Forelimb muscle (tissue), 1 donor: ENCODE data around the gene CACNG3. TPM values are rescaled to one million over a fixed set of nuclear protein-coding genes. Genes with fewer than 3 reads are reported as not detected.
"Not testable (repeated sequence)": the region's sequence is repeated elsewhere in the genome, so short reads cannot be mapped to it uniquely, and the experiment has no call there.

Experiments used
- DNase-seq: peaks from one replicate; pipeline ENCODE4 v3.0.0-alpha.2; 2013; ENCODE audit warnings: low read depth
- polyA plus RNA-seq: library from polyadenylated mRNA; unstranded; fragments of 120-200 nt; gene quantifications from one replicate; pipeline ENCODE4 v1.2.1, GENCODE V29; 2013; ENCODE audit not compliant: insufficient read length

The CACNG3 gene
- polyA plus RNA-seq, 1 donor = not detected

DNA sequence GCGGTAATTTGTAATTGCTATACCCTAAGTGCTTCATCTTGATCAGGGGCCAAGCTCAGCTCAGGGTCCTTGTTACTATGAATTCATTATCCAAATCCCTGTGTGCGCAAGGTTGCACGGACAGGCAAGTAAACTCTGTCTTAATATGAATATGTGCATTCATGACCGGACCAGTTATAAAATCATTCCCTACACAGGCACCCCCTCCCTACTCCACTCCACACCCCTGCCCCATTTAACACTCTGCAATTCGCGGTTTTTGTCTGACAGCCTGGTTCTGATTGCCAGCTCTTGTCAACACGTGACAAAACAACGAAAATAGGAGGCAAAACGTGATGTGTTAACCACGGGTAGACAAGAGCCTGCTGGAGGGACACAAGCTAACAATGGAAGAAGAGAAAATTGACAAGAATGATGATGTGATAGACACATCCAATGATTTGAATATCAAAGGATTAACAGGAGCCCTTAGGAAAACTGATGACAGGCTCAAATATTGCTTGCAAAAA lies 76.5 kb downstream of the CACNG3 start:
- no peak for DNase-seq

DNA sequence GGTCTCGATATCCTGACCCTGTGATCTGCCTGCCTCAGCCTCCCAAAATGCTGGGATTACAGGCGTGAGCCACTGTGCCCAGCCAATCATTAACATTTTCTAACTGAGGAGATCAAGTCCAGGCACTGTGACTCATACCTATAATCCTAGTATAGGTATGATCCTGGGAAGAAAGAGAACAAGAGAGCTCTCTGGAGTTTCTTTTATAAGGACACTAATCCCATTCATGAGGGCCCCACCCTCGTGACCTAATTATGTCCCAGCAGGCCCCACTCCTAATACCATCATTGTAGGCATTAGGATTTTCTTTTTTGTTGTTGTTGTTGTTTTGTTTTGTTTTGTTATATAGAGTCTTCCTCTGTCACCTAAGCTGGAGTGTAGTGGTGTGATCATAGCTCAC lies 80.4 kb downstream of the CACNG3 start:
- no peak for DNase-seq

- no peak for DNase-seq
Measured at GRCh38 chr16:24337013-24337412, 80.9 kb downstream of the CACNG3 start.

- DNase-seq = not testable (repeated sequence)
Measured at GRCh38 chr16:24343829-24344228, 87.7 kb downstream of the CACNG3 start.

DNA sequence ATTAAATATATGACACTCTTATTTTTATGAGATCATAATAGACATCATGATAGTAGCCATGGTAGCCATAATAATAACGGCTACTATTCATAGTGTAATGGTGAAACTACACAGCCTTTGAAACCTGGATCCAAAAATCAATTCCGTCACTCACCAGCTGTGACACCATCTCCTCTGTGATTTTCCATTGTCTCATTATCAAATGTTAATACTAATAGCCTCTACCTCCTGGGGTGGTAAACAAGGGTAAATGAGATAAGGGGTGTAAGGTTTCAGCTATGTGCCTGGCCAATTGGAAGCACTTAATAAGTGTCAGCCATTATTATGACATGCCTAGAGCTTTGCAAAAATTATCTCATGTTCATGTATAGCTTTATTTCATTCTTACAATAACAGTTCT lies 88.6 kb downstream of the CACNG3 start:
- no peak for DNase-seq

DNA sequence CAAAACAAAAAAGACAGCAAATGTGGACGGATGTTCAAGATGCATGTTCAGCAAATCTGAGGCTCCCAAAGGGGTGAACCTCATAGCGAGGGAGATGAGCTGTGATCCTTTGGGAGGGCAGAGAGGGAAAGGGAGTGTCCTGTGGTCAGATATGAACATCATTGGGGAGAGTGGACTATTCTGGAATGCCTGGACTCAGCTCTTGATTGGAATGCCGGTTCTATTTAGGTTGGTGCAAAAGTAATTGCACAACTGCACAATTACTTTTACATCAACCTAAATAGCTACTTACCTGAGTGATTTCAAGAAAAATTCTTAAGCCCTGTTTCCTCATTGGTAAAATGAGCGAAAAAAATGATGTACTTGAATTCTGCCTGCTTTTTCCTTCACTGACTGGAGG lies 89.6 kb downstream of the CACNG3 start:
- no peak for DNase-seq

GRCh38 chr16:24346734-24347133 lies 90.6 kb downstream of the CACNG3 start:
- DNase-seq = no peak

DNA sequence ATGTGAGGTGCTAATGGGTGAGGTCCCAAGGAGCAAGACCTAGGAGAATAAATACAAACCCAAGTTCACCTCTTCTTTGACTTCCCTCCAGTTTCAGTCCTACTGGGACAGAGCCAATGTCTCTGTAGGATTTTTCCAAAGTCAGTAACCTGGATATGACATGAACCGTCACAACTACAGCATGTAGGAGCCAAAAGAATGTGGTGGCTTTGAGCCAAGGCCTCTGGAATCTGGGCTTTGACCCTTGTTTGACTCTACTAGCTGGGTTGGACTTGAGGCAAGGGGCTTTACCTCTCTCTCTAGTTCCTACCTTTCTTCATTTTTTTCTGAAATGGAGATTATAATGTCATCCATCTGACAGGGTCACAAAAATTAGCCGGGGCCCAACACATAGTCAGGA lies 91.4 kb downstream of the CACNG3 start:
- DNase-seq = no peak

DNA sequence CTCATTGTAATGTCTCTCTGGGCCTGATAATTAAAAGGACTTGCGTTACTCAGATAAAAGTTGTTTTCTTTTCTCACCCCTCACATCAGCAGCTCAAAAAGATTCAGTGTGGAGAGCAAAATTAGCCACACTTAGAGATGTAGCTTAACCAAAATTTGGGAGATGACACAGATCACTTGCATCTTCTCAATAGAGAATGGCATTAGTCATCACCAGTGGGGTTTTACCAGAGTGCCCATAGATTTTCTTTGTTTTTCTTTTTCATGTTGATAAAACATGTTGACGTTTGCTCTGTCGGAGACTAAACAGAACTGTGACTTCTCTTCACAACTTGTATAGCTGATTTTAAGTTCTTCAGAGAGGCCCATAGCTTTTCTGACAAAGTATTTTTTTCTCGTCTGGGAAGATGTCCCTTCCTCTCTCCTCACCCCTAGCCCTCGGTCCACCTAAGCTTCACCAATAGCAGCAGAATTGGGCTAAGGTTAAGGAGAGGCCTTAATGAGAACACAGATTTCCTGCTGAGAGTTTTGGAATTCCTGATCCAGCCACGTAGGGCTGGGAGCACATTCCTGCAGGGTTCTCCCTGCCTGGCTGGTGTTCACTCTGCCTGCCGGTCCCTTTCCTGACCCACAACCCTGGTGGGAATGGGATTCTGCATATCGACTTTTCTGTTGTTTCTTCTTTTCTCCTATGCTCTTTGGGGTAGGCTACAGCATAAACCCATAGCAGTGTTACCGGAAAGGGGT lies 92.6 kb downstream of the CACNG3 start:
- DNase-seq = no peak

- no peak for DNase-seq
Measured at GRCh38 chr16:24349320-24349719, 93.2 kb downstream of the CACNG3 start.

- no peak for DNase-seq
Measured at GRCh38 chr16:24352746-24353145, 96.6 kb downstream of the CACNG3 start.

GRCh38 chr16:24353622-24354021 lies 97.5 kb downstream of the CACNG3 start:
- DNase-seq = no peak

DNA sequence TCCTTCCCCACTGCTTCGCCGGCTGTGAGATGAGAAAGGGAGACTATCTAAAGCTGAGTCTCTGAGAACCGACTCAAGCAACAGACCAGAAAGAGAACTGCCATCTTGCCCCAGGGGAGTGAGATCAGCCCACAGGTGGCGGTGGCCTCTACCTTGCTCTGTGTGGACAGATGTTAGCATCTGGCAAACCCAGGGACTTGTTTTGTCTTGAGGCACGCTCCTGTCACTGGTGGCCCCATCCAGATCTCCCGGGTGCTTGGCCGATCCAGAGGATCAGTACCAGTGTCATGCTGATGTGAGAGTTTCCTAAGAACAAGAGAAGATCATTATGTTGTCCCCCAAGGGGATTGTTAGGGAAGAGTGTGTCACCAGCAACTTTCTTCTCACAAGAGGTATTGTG lies 101.4 kb downstream of the CACNG3 start:
- no peak for DNase-seq

DNA sequence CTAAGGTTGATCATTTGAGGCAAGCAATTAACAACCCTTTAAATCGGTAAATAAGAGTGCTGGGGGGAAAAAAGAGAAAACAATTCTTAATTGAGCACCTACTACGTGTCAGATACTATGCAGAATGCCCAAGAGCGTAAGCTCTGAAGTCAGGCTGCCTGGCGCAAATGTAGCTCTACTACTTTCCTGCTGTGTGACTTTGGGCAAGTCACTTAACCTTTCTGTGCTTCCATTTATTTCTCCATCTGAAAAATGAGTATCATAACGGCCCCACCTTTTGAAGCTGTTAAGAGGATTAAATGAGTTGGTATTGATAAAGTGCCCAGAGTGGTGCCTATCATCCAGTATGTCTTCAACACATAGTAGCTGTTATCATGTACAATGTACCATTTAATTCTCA lies 102.0 kb downstream of the CACNG3 start:
- DNase-seq = no peak

DNA sequence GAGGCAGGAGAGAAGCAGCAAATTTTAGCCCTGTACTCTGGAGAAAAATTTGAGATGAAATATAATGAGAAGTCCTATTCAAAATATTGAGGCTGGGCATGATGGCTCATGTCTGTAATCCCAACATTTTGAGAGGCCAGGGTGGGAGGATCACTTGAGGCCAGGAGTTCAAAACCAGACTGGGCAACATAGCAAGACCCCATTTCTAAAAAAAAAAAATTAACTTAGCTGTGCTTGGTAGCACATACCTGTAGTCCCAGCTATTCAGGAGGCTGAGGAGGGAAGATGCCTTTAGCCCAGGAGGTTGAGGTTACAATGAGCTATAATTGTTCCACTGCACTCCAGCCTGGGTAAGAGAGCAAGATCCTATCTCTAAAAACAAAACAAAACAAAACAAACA lies 103.4 kb downstream of the CACNG3 start:
- DNase-seq = no peak

DNA sequence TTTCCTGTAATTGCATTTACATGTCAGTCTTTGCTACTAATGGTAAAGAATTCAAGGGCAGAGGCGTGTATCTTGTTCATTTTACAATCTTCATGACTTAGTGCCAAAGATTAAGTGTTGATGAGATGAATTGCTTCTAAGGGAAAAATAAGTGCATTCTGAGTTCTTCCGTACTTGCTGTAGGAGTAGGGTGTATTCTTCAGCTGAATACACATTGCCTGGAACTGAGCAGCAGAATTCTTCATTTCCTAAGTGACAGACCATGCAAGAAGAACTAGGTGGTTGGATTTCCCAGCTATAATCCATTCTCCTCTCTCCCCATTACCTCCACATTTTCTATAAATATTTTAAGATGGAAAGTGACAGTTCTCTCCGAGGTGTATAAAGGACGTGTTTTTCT lies 104.8 kb downstream of the CACNG3 start:
- DNase-seq = no peak

DNA sequence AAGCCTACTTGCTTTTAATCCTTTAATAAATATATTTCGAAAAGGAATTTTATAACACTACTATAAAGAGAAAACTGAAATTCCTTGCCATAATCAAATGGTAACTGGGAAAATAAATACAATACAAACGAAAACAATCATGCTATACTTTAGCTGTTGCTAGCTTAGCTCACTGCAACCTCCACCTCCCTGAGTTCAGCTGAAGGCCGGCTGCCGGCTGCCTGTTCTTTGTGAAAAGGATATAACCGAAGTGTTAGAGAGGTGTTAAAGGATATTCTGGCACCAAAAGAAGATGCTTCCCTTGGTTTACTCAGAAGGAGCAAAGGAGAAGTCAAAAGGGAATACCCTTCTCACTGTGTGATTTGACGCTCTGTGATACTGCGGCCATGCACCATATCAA lies 108.5 kb downstream of the CACNG3 start:
- no peak for DNase-seq

- DNase-seq = no peak
Measured at GRCh38 chr16:24367186-24367710, 111.1 kb downstream of the CACNG3 start.

DNA sequence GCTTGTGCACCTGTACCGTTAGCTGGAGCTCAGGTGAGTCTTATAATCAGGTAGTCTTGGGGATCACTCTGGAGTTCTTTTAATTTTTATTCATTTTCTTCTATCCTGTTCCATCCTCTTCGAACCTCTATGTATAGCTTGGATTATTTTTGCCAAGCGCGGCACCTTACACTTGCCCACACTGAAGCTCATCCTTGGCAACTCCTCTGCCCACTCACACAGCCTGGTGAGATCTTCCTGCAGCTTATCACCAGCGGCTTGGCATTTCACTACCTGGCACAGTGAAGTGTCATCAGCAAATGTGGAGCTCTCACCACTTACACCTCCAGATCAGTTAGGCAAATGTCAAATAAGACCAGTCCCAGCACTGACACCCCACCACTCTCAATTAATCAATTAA lies 116.7 kb downstream of the CACNG3 start:
- no peak for DNase-seq

GRCh38 chr16:24378999-24379398 lies 122.9 kb downstream of the CACNG3 start:
- DNase-seq = no peak

DNA sequence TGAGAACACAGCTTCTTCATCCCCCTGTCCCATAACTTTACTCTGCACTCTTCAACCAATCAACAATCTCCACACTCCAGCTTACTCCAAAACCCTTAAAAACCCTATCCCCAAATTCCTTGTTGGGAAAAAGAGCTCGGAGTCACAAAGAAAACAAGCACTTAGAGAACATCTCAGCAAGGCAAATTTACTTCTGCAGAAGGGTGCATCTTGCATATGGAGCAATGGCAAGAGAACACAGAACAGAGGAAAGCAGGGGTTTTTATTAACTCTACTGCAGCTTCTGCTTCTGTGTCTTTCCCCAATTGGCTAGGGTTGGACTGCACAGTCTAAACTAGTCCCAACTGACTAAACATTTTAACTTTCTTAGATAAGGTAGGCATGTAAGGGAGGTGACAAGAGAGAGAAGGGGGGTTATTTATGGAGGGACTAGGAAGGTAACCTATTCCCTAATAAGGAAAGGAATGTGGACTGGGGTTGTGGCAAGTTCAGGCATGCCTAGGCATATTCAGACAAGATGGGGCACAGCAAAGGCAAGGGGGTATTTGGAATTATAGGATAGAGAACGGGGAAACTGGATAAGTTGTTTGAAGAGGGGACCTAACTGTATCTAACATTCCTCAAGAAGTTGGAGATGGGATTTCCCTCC lies 125.5 kb downstream of the CACNG3 start:
- no peak for DNase-seq

- no peak for DNase-seq
Measured at GRCh38 chr16:24382762-24383407, 126.8 kb downstream of the CACNG3 start.

- no peak for DNase-seq
Measured at GRCh38 chr16:24394341-24394740, 138.2 kb downstream of the CACNG3 start.
